ENCODE data around the gene S100P. TPM values are rescaled to one million over a fixed set of nuclear protein-coding genes. Genes with fewer than 3 reads are reported as not detected.
"Not testable (repeated sequence)": the region's sequence is repeated elsewhere in the genome, so short reads cannot be mapped to it uniquely, and the experiment has no call there.

S100P gene
- not detected for total RNA-seq
- long read RNA-seq: 0 reads

GRCh38 chr4:6693231-6694176, at the start of gene S100P:
TSS of gene S100P (plus strand) at chr4:6693878. CDS start at chr4:6693933, 55 bp downstream.
- ATAC-seq: no peak
- intact Hi-C loops (cut with DNase I): no loop called here

GRCh38 chr4:6644792-6645530, 48.7 kb upstream of the S100P start:
- DNase-seq (ENCODE audit: missing footprints): no peak
- intact Hi-C loops (cut with DNase I): no loop called here
- no peak for ATAC-seq

More at GRCh38 chr4:6693231-6694176, at the start of gene S100P:
- no peak for DNase-seq (ENCODE audit: missing footprints)

- DNase-seq (ENCODE audit: missing footprints) (no peak), ATAC-seq (no peak)
- intact Hi-C loops (cut with DNase I): no loop called here
Measured at GRCh38 chr4:6647169-6647568, 46.5 kb upstream of the S100P start.

GRCh38 chr4:6647582-6648230, 46.0 kb upstream of the S100P start:
- ATAC-seq (peak; percentile 23), DNase-seq (ENCODE audit: missing footprints) (no peak)
- intact Hi-C loops (cut with DNase I): no loop called here

GRCh38 chr4:6649216-6649615, 44.5 kb upstream of the S100P start:
- intact Hi-C loops (cut with DNase I): no loop called here
- ATAC-seq (no peak), DNase-seq (ENCODE audit: missing footprints) (no peak)

GRCh38 chr4:6654211-6654610, 39.5 kb upstream of the S100P start:
- ATAC-seq; DNase-seq (ENCODE audit: missing footprints); intact Hi-C loops (cut with DNase I): not testable (repeated sequence)

GRCh38 chr4:6655291-6655690, 38.4 kb upstream of the S100P start:
- DNase-seq (ENCODE audit: missing footprints); ATAC-seq; intact Hi-C loops (cut with DNase I): not testable (repeated sequence)

GRCh38 chr4:6655924-6656323, 37.8 kb upstream of the S100P start:
- no peak for DNase-seq (ENCODE audit: missing footprints)
- intact Hi-C loops (cut with DNase I): no loop called here

GRCh38 chr4:6657242-6658208, 36.2 kb upstream of the S100P start:
- intact Hi-C loops (cut with DNase I): no loop called here
- DNase-seq (ENCODE audit: missing footprints) (no peak), ATAC-seq (no peak)

More at GRCh38 chr4:6655924-6656323, 37.8 kb upstream of the S100P start:
- no peak for ATAC-seq

GRCh38 chr4:6658209-6658595, 35.5 kb upstream of the S100P start:
- intact Hi-C loops (cut with DNase I): no loop called here
- peak; percentile 45 for ATAC-seq
- no peak for DNase-seq (ENCODE audit: missing footprints)

- ATAC-seq (peak; percentile 85), DNase-seq (ENCODE audit: missing footprints) (no peak)
- intact Hi-C loops (cut with DNase I): no loop called here
Measured at GRCh38 chr4:6658597-6659075, 35.0 kb upstream of the S100P start.

- ATAC-seq (no peak), DNase-seq (ENCODE audit: missing footprints) (no peak)
- intact Hi-C loops (cut with DNase I): no loop called here
Measured at GRCh38 chr4:6659897-6660296, 33.8 kb upstream of the S100P start.

GRCh38 chr4:6660430-6660829, 33.2 kb upstream of the S100P start:
- intact Hi-C loops (cut with DNase I): no loop called here
- ATAC-seq: no peak
- no peak for DNase-seq (ENCODE audit: missing footprints)

GRCh38 chr4:6662591-6662990, 31.1 kb upstream of the S100P start:
- ATAC-seq (no peak), DNase-seq (ENCODE audit: missing footprints) (no peak)
- intact Hi-C loops (cut with DNase I): no loop called here

GRCh38 chr4:6663596-6664393, 29.9 kb upstream of the S100P start:
- intact Hi-C loops (cut with DNase I): no loop called here
- DNase-seq (ENCODE audit: missing footprints) (peak; percentile 74), ATAC-seq (peak; percentile 8)

- DNase-seq (ENCODE audit: missing footprints) (no peak), ATAC-seq (no peak)
- intact Hi-C loops (cut with DNase I): no loop called here
Measured at GRCh38 chr4:6665320-6665654, 28.4 kb upstream of the S100P start.

GRCh38 chr4:6668391-6668790, 25.3 kb upstream of the S100P start:
- DNase-seq (ENCODE audit: missing footprints) (no peak), ATAC-seq (no peak)
- intact Hi-C loops (cut with DNase I): no loop called here

Measured in Right ventricle myocardium inferior (tissue), 1 donor.